ENCODE data around the gene NXN.

DNA sequence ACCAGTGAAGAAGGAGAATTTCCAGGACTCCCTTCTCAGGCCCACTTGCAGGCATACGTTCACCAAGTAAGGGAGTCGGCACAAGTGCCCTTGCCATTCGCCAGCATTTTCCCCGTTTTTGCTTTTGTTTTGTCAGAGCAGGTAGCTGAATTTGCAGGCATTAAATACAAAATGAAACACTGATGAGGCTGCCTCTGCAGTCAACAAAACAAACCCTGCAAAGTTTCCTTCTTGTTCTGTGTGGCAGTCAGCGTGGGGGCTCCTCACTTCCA lies 205.3 kb downstream of the NXN start:
- TF ChIP-seq EZH2 (IDR thresholded peaks at IDR 0.05; ENCODE audit: insufficient read depth, poor library complexity, severe bottlenecking) (no peak), EZH2phosphoT487 (IDR thresholded peaks at IDR 0.05; ENCODE audit: insufficient read depth, low read depth) (no peak)

All from GM23248 (cell line).